GM12878 (cell line): ENCODE results near the gene HORMAD2. TPM values are rescaled to one million over a fixed set of nuclear protein-coding genes. Genes with fewer than 3 reads are reported as not detected.

Experiments used
- RBBP5 ChIP-seq: fragments of 200-600 bp; sonication (generic); conservative IDR thresholded peaks from 2 replicates; pipeline ENCODE4 v1.6.1; 2016
- SMAD1 ChIP-seq: fragments of 450-650 bp; IDR thresholded peaks from 2 replicates; pipeline ENCODE4 v1.6.1; 2018; ENCODE audit warnings: mild to moderate bottlenecking, low read depth; ENCODE audit not compliant: partially characterized antibody
- YBX1 ChIP-seq: fragments of 450-650 bp; IDR thresholded peaks from 2 replicates; pipeline ENCODE4 v1.6.1; 2016; ENCODE audit warnings: antibody characterized with exemption
- polyA plus RNA-seq, 11 experiments: library from polyadenylated mRNA; depleted of rRNA in 4 of 11; unstranded in 6 of 11; stranded (reverse) in 5 of 11; fragments of >200 nt; fragmentation: Nextera tagmentation in 4 of 11; fragmentation: Illumina TruSeq in 1 of 11; extraction: Ambion mirVana in 4 of 11; extraction: Trizol in 1 of 11; gene quantifications; 1 replicate in 1 of 11; 2 replicates in 10 of 11; pipeline versions ENCODE4 v1.2.1 to v1.2.3, GENCODE V29; 2011 to 2016; ENCODE audit warnings: inconsistent platforms in 2 of 11, missing spikeins in 2 of 11, low read depth in 1 of 11
- total RNA-seq, 4 experiments: library from RNA; depleted of rRNA in 3 of 4; stranded (reverse); fragments of >200 nt in 3 of 4; fragmentation: Illumina TruSeq in 1 of 4; extraction: Trizol in 1 of 4; gene quantifications; 2 replicates each; pipeline versions ENCODE4 v1.2.1 to v1.2.3, GENCODE V29; 2013 to 2021
- TF ChIP-seq, protein P1 (sequence below): IDR thresholded peaks from 2 replicates; pipeline ENCODE4 v1.6.1; 2011; ENCODE audit warnings: borderline replicate concordance, low read depth, mild to moderate bottlenecking, moderate library complexity, low read length; ENCODE audit not compliant: insufficient read depth, poor library complexity, severe bottlenecking
- TF ChIP-seq, protein P2 (sequence below): IDR thresholded peaks from 2 replicates; pipeline ENCODE4 v1.6.1; 2012; ENCODE audit warnings: improper control_type of control experiment, low read depth, low read length; ENCODE audit not compliant: insufficient replicate concordance
- TF ChIP-seq, protein P3 (sequence below): fragments of 450-650 bp; IDR thresholded peaks from 2 replicates; pipeline ENCODE4 v1.6.1; 2017; ENCODE audit warnings: mild to moderate bottlenecking, low read depth, inconsistent platforms; ENCODE audit not compliant: poor library complexity, severe bottlenecking
- TF ChIP-seq, protein P4 (sequence below): IDR thresholded peaks from 2 replicates; pipeline ENCODE4 v1.6.1; 2012; ENCODE audit warnings: low read depth, low read length, improper control_type of control experiment

The HORMAD2 gene
- total and polyA plus RNA-seq, 10 of the 15 experiments (the other 5 are each of a cell fraction or from before 2014, with no cell fraction given), result 0.07 to 0.13 TPM; not detected in 8

DNA sequence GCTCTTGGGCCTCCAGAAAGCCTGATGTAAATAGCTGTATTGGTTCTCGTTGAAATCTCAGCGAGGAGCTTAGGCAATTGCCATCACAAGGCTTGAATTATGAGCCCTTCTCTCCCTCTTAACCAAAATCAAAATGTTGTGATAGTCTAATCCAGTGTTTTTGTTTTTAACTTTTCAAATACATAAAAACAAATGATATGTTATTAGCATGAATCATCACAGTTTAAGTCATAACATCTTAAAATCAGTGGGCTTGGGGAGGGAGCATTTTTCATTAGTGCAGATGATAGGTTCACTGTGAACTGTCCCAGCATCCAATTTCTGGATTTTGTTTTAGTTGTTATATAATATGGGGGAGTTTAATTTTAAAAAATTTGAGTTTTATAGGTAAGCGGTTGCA, 48.9 kb upstream of the HORMAD2 start (continued):
- TF ChIP-seq, protein P1, sequence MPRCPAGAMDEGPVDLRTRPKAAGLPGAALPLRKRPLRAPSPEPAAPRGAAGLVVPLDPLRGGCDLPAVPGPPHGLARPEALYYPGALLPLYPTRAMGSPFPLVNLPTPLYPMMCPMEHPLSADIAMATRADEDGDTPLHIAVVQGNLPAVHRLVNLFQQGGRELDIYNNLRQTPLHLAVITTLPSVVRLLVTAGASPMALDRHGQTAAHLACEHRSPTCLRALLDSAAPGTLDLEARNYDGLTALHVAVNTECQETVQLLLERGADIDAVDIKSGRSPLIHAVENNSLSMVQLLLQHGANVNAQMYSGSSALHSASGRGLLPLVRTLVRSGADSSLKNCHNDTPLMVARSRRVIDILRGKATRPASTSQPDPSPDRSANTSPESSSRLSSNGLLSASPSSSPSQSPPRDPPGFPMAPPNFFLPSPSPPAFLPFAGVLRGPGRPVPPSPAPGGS, result no peak
- TF ChIP-seq YBX1, result no peak
- TF ChIP-seq, protein P2, sequence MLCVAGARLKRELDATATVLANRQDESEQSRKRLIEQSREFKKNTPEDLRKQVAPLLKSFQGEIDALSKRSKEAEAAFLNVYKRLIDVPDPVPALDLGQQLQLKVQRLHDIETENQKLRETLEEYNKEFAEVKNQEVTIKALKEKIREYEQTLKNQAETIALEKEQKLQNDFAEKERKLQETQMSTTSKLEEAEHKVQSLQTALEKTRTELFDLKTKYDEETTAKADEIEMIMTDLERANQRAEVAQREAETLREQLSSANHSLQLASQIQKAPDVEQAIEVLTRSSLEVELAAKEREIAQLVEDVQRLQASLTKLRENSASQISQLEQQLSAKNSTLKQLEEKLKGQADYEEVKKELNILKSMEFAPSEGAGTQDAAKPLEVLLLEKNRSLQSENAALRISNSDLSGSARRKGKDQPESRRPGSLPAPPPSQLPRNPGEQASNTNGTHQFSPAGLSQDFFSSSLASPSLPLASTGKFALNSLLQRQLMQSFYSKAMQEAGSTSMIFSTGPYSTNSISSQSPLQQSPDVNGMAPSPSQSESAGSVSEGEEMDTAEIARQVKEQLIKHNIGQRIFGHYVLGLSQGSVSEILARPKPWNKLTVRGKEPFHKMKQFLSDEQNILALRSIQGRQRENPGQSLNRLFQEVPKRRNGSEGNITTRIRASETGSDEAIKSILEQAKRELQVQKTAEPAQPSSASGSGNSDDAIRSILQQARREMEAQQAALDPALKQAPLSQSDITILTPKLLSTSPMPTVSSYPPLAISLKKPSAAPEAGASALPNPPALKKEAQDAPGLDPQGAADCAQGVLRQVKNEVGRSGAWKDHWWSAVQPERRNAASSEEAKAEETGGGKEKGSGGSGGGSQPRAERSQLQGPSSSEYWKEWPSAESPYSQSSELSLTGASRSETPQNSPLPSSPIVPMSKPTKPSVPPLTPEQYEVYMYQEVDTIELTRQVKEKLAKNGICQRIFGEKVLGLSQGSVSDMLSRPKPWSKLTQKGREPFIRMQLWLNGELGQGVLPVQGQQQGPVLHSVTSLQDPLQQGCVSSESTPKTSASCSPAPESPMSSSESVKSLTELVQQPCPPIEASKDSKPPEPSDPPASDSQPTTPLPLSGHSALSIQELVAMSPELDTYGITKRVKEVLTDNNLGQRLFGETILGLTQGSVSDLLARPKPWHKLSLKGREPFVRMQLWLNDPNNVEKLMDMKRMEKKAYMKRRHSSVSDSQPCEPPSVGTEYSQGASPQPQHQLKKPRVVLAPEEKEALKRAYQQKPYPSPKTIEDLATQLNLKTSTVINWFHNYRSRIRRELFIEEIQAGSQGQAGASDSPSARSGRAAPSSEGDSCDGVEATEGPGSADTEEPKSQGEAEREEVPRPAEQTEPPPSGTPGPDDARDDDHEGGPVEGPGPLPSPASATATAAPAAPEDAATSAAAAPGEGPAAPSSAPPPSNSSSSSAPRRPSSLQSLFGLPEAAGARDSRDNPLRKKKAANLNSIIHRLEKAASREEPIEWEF, result no peak
- no peak for TF ChIP-seq RBBP5
- TF ChIP-seq, protein P3, sequence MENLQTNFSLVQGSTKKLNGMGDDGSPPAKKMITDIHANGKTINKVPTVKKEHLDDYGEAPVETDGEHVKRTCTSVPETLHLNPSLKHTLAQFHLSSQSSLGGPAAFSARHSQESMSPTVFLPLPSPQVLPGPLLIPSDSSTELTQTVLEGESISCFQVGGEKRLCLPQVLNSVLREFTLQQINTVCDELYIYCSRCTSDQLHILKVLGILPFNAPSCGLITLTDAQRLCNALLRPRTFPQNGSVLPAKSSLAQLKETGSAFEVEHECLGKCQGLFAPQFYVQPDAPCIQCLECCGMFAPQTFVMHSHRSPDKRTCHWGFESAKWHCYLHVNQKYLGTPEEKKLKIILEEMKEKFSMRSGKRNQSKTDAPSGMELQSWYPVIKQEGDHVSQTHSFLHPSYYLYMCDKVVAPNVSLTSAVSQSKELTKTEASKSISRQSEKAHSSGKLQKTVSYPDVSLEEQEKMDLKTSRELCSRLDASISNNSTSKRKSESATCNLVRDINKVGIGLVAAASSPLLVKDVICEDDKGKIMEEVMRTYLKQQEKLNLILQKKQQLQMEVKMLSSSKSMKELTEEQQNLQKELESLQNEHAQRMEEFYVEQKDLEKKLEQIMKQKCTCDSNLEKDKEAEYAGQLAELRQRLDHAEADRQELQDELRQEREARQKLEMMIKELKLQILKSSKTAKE, result no peak
- TF ChIP-seq SMAD1, result no peak
- TF ChIP-seq, protein P4, sequence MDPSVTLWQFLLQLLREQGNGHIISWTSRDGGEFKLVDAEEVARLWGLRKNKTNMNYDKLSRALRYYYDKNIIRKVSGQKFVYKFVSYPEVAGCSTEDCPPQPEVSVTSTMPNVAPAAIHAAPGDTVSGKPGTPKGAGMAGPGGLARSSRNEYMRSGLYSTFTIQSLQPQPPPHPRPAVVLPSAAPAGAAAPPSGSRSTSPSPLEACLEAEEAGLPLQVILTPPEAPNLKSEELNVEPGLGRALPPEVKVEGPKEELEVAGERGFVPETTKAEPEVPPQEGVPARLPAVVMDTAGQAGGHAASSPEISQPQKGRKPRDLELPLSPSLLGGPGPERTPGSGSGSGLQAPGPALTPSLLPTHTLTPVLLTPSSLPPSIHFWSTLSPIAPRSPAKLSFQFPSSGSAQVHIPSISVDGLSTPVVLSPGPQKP, result no peak
